CD14-positive monocyte (primary cell): ENCODE results near the gene TBCA. TPM values are rescaled to one million over a fixed set of nuclear protein-coding genes. Genes with fewer than 3 reads are reported as not detected.

Experiments
- DNase-seq, 3 donors: peaks; one replicate each; pipeline ENCODE4 v3.0.0-alpha.2; 2011 to 2022
- H2AFZ ChIP-seq: 2 replicates; pipeline ENCODE4 v1.6.0; 2012; ENCODE audit warnings: mild to moderate bottlenecking, low read depth, low read length, inconsistent platforms; ENCODE audit not compliant: insufficient read depth, poor library complexity, severe bottlenecking
- H3K27ac ChIP-seq, 2 donors: 1 replicate in 1 of 2; 2 replicates in 1 of 2; pipeline ENCODE4 v1.5.1; 2012 to 2013; ENCODE audit warnings: low read length in 2 of 2, control low read depth in 1 of 2, inconsistent platforms in 1 of 2, low read depth in 1 of 2, mild to moderate bottlenecking in 1 of 2
- H3K27me3 ChIP-seq, 2 donors: one replicate each; pipeline versions ENCODE4 v1.6.0 to v1.6.1; 2011 to 2013; ENCODE audit warnings: low read length in 2 of 2; ENCODE audit not compliant: control insufficient read depth in 2 of 2, insufficient read depth in 2 of 2
- H3K36me3 ChIP-seq, 2 donors: replicated peaks in 1 of 2; 1 replicate in 1 of 2; 2 replicates in 1 of 2; pipeline versions ENCODE4 v1.5.1 to v1.6.1; 2012 to 2013; ENCODE audit warnings: low read length in 2 of 2, control low read depth in 1 of 2, inconsistent platforms in 1 of 2, mild to moderate bottlenecking in 1 of 2; ENCODE audit not compliant: insufficient read depth in 2 of 2, control insufficient read depth in 1 of 2
- H3K4me1 ChIP-seq, 2 donors: 1 replicate in 1 of 2; 2 replicates in 1 of 2; pipeline versions ENCODE4 v1.5.1 to v1.6.1; 2012 to 2013; ENCODE audit warnings: low read length in 2 of 2, control low read depth in 1 of 2, inconsistent platforms in 1 of 2, mild to moderate bottlenecking in 1 of 2, moderate library complexity in 1 of 2; ENCODE audit not compliant: insufficient read depth in 2 of 2, control insufficient read depth in 1 of 2
- H3K4me2 ChIP-seq: replicated peaks from 2 replicates; pipeline ENCODE3; 2012; ENCODE audit warnings: low read length, moderate library complexity, mild to moderate bottlenecking; ENCODE audit not compliant: poor library complexity, severe bottlenecking; ENCODE audit errors: extremely low read depth
- H3K4me3 ChIP-seq, 3 experiments: fragments of 200-600 bp in 1 of 3; sonication (generic) in 1 of 3; replicated peaks in 1 of 3; 1 replicate in 2 of 3; 2 replicates in 1 of 3; pipeline ENCODE4 v1.5.1; 2011 to 2013; ENCODE audit warnings: low read length in 3 of 3, mild to moderate bottlenecking in 3 of 3, control low read depth in 2 of 3, low read depth in 2 of 3, inconsistent platforms in 1 of 3, moderate library complexity in 1 of 3
- H3K79me2 ChIP-seq: 2 replicates; pipeline ENCODE4 v1.6.0; 2012; ENCODE audit warnings: mild to moderate bottlenecking, control low read depth, inconsistent platforms, low read length, moderate library complexity; ENCODE audit not compliant: insufficient read depth
- H3K9ac ChIP-seq: 2 replicates; pipeline ENCODE4 v1.6.0; 2017; ENCODE audit warnings: low read length, mild to moderate bottlenecking; ENCODE audit not compliant: insufficient read depth, poor library complexity, severe bottlenecking
- H3K9me3 ChIP-seq, 2 donors: replicated peaks in 1 of 2; 1 replicate in 1 of 2; 2 replicates in 1 of 2; pipeline versions ENCODE4 v1.5.1 to v1.6.1; 2012 to 2013; ENCODE audit warnings: low read length in 2 of 2, control low read depth in 1 of 2; ENCODE audit not compliant: control insufficient read depth in 1 of 2, insufficient read depth in 1 of 2
- H4K20me1 ChIP-seq: 2 replicates; pipeline ENCODE4 v1.6.0; 2012; ENCODE audit warnings: mild to moderate bottlenecking, low read length, control low read depth, moderate library complexity; ENCODE audit not compliant: insufficient read depth
- H3K27ac Mint-ChIP-seq, 7 donors: one replicate each; pipeline ENCODE4 v1.8.0; 2020; ENCODE audit warnings: mild to moderate bottlenecking in 7 of 7, mixed read lengths in 7 of 7, moderate library complexity in 6 of 7, inconsistent platforms in 2 of 7
- H3K27me3 Mint-ChIP-seq, 3 donors: one replicate each; pipeline ENCODE4 v1.8.0; 2021 to 2022; ENCODE audit warnings: low read depth in 3 of 3, mild to moderate bottlenecking in 3 of 3, mixed read lengths in 3 of 3, moderate library complexity in 3 of 3, inconsistent platforms in 1 of 3
- H3K36me3 Mint-ChIP-seq, 2 donors: one replicate each; pipeline ENCODE4 v1.8.0; 2020; ENCODE audit warnings: mixed read lengths in 2 of 2, inconsistent platforms in 1 of 2, mild to moderate bottlenecking in 1 of 2
- H3K4me1 Mint-ChIP-seq: one replicate; pipeline ENCODE4 v1.8.0; 2020; ENCODE audit warnings: mild to moderate bottlenecking, mixed read lengths
- H3K4me3 Mint-ChIP-seq, 2 donors: one replicate each; pipeline ENCODE4 v1.8.0; 2020; ENCODE audit warnings: mild to moderate bottlenecking in 2 of 2, mixed read lengths in 2 of 2, moderate library complexity in 1 of 2
- H3K9me3 Mint-ChIP-seq, 7 donors: one replicate each; pipeline ENCODE4 v1.8.0; 2020 to 2022; ENCODE audit warnings: mixed read lengths in 7 of 7, mild to moderate bottlenecking in 6 of 7, moderate library complexity in 6 of 7, inconsistent platforms in 2 of 7
- WGBS: methylation state at CpG from one replicate; pipeline ENCODE4 v1.1.5; 2013; ENCODE audit warnings: missing lambda C conversion rate; ENCODE audit not compliant: insufficient coverage; 5-methylcytosine and 5-hydroxymethylcytosine counted together
- intact Hi-C, 2 donors: fragments of 100-400 bp; cut with micrococcal nuclease; formaldehyde crosslinking; loops; one replicate each; pipeline versions ENCODE4 v1.15.0 to v1.15.1; 2023
- polyA plus RNA-seq, 3 donors: library from polyadenylated mRNA; depleted of rRNA in 1 of 3; unstranded in 2 of 3; stranded (reverse) in 1 of 3; fragments of 300-500 nt in 2 of 3; fragments of >200 nt in 1 of 3; fragmentation: Illumina TruSeq in 2 of 3; gene quantifications; 1 replicate in 2 of 3; 2 replicates in 1 of 3; pipeline ENCODE4 v1.2.3, GENCODE V29; 2012 to 2021
- TF ChIP-seq, protein P1 (sequence below): fragments of 200-600 bp; IDR thresholded peaks from one replicate; pipeline ENCODE4 v1.8.0; 2022; ENCODE audit warnings: antibody characterized with exemption, mild to moderate bottlenecking

Gene TBCA
- polyA plus RNA-seq, 3 donors: 56.0 to 150 (median 141) TPM

DNA sequence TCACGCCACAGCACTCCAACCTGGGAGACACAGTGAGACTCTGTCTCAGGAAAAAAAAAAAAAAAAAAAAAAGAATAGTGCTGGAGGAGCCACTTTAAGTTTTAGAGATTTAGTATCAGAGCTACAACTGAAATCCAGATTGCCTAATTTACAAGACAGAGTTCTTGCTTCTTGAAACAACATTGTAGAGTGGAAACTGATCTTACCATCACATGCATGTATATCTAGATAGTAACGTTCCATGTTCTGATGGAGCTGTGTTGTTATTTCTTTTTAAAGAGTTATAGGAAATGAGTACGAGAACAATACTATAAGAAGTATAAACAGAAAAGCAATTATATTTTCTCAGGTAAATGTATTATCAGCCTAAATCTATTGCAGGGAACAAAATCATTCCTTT, 48.9 kb downstream of the TBCA start:
- TF ChIP-seq, protein P1, sequence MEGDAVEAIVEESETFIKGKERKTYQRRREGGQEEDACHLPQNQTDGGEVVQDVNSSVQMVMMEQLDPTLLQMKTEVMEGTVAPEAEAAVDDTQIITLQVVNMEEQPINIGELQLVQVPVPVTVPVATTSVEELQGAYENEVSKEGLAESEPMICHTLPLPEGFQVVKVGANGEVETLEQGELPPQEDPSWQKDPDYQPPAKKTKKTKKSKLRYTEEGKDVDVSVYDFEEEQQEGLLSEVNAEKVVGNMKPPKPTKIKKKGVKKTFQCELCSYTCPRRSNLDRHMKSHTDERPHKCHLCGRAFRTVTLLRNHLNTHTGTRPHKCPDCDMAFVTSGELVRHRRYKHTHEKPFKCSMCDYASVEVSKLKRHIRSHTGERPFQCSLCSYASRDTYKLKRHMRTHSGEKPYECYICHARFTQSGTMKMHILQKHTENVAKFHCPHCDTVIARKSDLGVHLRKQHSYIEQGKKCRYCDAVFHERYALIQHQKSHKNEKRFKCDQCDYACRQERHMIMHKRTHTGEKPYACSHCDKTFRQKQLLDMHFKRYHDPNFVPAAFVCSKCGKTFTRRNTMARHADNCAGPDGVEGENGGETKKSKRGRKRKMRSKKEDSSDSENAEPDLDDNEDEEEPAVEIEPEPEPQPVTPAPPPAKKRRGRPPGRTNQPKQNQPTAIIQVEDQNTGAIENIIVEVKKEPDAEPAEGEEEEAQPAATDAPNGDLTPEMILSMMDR: no peak
- no peaks in the 10 kb centered on the region for H3K9me3 ChIP-seq
- intact Hi-C loops: no loop called here
- no peak overlapping the region for H3K9ac ChIP-seq
- H3K27ac ChIP-seq: no peak overlapping the region
- H3K4me2 ChIP-seq: no peak overlapping the region
- Mint-ChIP-seq H3K36me3 (peaks cover 4 to 10% of the 10 kb centered on the region in 2 donors), H3K27ac (no peak overlapping the region), H3K9me3 (no peaks in the 10 kb centered on the region), H3K4me1 (no peaks in the 10 kb centered on the region), H3K4me3 (no peak overlapping the region), H3K27me3 (no peaks in the 10 kb centered on the region)
- H3K79me2 ChIP-seq: peaks cover 59% of the 10 kb centered on the region
- H3K4me3 ChIP-seq: no peak overlapping the region
- H4K20me1 ChIP-seq: peaks cover 77% of the 10 kb centered on the region
- H3K27me3 ChIP-seq: no peaks in the 10 kb centered on the region
- H3K4me1 ChIP-seq: no peaks in the 10 kb centered on the region
- no CpG with 5 or more reads among the region's 3 CpGs for WGBS
- H3K36me3 ChIP-seq: no peaks in the 10 kb centered on the region
- DNase-seq: no peak
- H2AFZ ChIP-seq: no peak overlapping the region

DNA sequence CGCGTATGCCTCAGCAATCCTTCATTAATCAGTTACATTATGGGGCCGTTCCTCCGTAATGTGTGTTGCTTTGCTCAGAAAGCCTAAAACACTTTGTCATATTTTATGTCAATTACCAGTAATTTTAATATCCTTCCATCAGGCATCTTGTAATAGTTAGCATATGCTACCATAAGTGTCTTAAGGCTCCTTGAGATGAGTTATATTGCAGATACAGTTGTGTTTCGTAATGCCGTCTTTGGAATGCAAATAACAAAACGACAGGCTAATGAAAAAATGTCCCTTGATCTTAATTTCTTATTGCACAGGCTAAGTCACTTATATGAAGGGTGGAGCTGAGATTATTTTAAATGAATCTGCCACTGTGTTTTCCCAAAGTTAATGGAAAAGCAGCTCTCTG, 50.5 kb downstream of the TBCA start:
- Mint-ChIP-seq H3K27ac (no peak overlapping the region), H3K27me3 (no peaks in the 10 kb centered on the region), H3K36me3 (peaks cover 4 to 10% of the 10 kb centered on the region in 2 donors), H3K4me3 (no peak overlapping the region), H3K9me3 (no peaks in the 10 kb centered on the region), H3K4me1 (no peaks in the 10 kb centered on the region)
- H3K27me3 ChIP-seq: no peaks in the 10 kb centered on the region
- intact Hi-C loops: no loop called here
- no peak for DNase-seq
- peaks cover 50% of the 10 kb centered on the region for H3K79me2 ChIP-seq
- H3K9me3 ChIP-seq: no peaks in the 10 kb centered on the region
- H3K36me3 ChIP-seq: no peaks in the 10 kb centered on the region
- TF ChIP-seq, protein P1: no peak
- H3K27ac ChIP-seq: no peak overlapping the region
- H3K9ac ChIP-seq: no peak overlapping the region
- no peak overlapping the region for H2AFZ ChIP-seq
- WGBS: 100% methylated on average over 2 of the region's 7 CpGs
- H3K4me2 ChIP-seq: no peak overlapping the region
- H4K20me1 ChIP-seq: peaks cover 71% of the 10 kb centered on the region
- no peak overlapping the region for H3K4me3 ChIP-seq
- no peaks in the 10 kb centered on the region for H3K4me1 ChIP-seq
